K562 (cell line): ENCODE data around the gene NLRP6. TPM values are rescaled to one million over a fixed set of nuclear protein-coding genes. Genes with fewer than 3 reads are reported as not detected.
A peak's percentile ranks its signal among the peaks of the same experiment; 100 is the strongest.

ENCODE experiments used
- ATAC-seq: fragments of 200-7000 bp; cut with Tn5 transposase; 3 replicates; pipeline ENCODE4 v1.9.1; 2020; ENCODE audit warnings: moderate library complexity
- BruUV-seq: library from RNA; stranded (reverse); fragments of 400-500 nt; replicated peaks from 2 replicates; lab custom pipeline; 2021; lab: Mats Ljungman, UMichigan
- CTCF ChIA-PET: fragments of 300-600 bp; formaldehyde crosslinking; extraction: SDS; loops from one replicate; lab custom pipeline; 2021; ENCODE audit warnings: low intra/inter-chr PET ratio; lab: Yijun Ruan, JAX
- POLR2A ChIA-PET: fragments of 300-600, 350-650 bp; sonication (Branson Sonifier 250); formaldehyde crosslinking; extraction: SDS; loops from one replicate; lab custom pipeline; 2021; ENCODE audit warnings: antibody characterized with exemption, inconsistent platforms; lab: Yijun Ruan, JAX
- DNase-seq, 4 experiments: peaks; one replicate each; pipeline versions ENCODE4 v3.0.0 to v3.0.0-alpha.2; 2011 to 2018; ENCODE audit warnings: low spot score in 3 of 4, mixed read lengths in 3 of 4; ENCODE audit errors: extremely low read depth in 1 of 4
- FAIRE-seq: peaks from 2 replicates; lab custom pipeline; 2011; peaks lifted over from hg19 to GRCh38; lab: Jason Lieb, UNC
- H2AFZ ChIP-seq: 2 replicates; pipeline ENCODE4 v1.6.0; 2011; ENCODE audit warnings: low read depth, low read length, control low read depth, inconsistent platforms
- H3K27ac ChIP-seq: fragments of 200-600 bp; 3 replicates; pipeline ENCODE4 v1.8.0; 2011; ENCODE audit warnings: low read depth, mild to moderate bottlenecking, control low read depth, inconsistent platforms, low read length, moderate library complexity, mixed read lengths; ENCODE audit errors: extremely low read depth
- H3K27me3 ChIP-seq, 2 experiments: fragments of 300-600 bp in 1 of 2; 2 replicates in 1 of 2; 3 replicates in 1 of 2; pipeline versions ENCODE4 v1.6.0 to v1.8.0; 2011; ENCODE audit warnings: inconsistent platforms in 2 of 2, low read length in 2 of 2, mild to moderate bottlenecking in 1 of 2, mixed read lengths in 1 of 2, moderate library complexity in 1 of 2; ENCODE audit not compliant: control insufficient read depth in 2 of 2, insufficient read depth in 2 of 2
- H3K36me3 ChIP-seq: fragments of 300-600 bp; 3 replicates; pipeline ENCODE4 v1.8.0; 2011; ENCODE audit warnings: mild to moderate bottlenecking, low read length, inconsistent platforms; ENCODE audit not compliant: control insufficient read depth, insufficient read depth
- H3K4me1 ChIP-seq, 2 experiments: fragments of 200-600 bp in 1 of 2; replicated peaks in 1 of 2; 2 replicates in 1 of 2; 3 replicates in 1 of 2; pipeline versions ENCODE4 v1.5.1 to v1.8.0; 2011; ENCODE audit warnings: inconsistent platforms in 2 of 2, low read length in 2 of 2, mild to moderate bottlenecking in 1 of 2, mixed read lengths in 1 of 2, moderate library complexity in 1 of 2; ENCODE audit not compliant: control insufficient read depth in 2 of 2, insufficient read depth in 2 of 2
- H3K4me2 ChIP-seq: 2 replicates; pipeline ENCODE4 v1.6.1; 2011; ENCODE audit warnings: low read length, control low read depth, inconsistent platforms, mixed read lengths; ENCODE audit not compliant: insufficient read depth
- H3K4me3 ChIP-seq: fragments of 200-600 bp; sonication (generic), shearing (Covaris generic); 2 replicates; pipeline ENCODE4 v1.5.1; 2016; ENCODE audit warnings: control low read depth, inconsistent platforms
- H3K79me2 ChIP-seq: fragments of 200-600 bp; 3 replicates; pipeline ENCODE4 v1.8.0; 2011; ENCODE audit warnings: low read length, inconsistent platforms; ENCODE audit not compliant: control insufficient read depth, insufficient read depth
- H3K9ac ChIP-seq, 2 experiments: 2 replicates each; pipeline versions ENCODE4 v1.6.0 to v1.6.1; 2011; ENCODE audit warnings: low read depth in 2 of 2, low read length in 2 of 2, control low read depth in 1 of 2, inconsistent platforms in 1 of 2, mild to moderate bottlenecking in 1 of 2, mixed read lengths in 1 of 2; ENCODE audit not compliant: insufficient read depth in 1 of 2
- H3K9me1 ChIP-seq: one replicate; pipeline ENCODE4 v1.6.0; 2011; ENCODE audit warnings: inconsistent platforms, mild to moderate bottlenecking, low read length, moderate library complexity; ENCODE audit not compliant: control insufficient read depth, insufficient read depth
- H3K9me3 ChIP-seq: replicated peaks from 2 replicates; pipeline ENCODE4 v1.5.1; 2011; ENCODE audit warnings: low read depth, low read length, inconsistent platforms; ENCODE audit not compliant: control insufficient read depth, insufficient read depth
- H4K20me1 ChIP-seq: replicated peaks from 2 replicates; pipeline ENCODE4 v1.6.1; 2011; ENCODE audit warnings: low read length, inconsistent platforms, mixed read lengths; ENCODE audit not compliant: control insufficient read depth, insufficient read depth
- DNMT1 ChIP-seq: fragments of 450-650 bp; IDR thresholded peaks from 2 replicates; pipeline ENCODE4 v1.6.1; 2016; ENCODE audit warnings: antibody characterized with exemption, mild to moderate bottlenecking
- PHF20 ChIP-seq: fragments of 450-650 bp; IDR thresholded peaks from 2 replicates; pipeline ENCODE4 v1.6.1; 2018; ENCODE audit not compliant: partially characterized antibody
- SIRT6 ChIP-seq: IDR thresholded peaks from one replicate; pipeline ENCODE4 v1.6.1; 2012; ENCODE audit warnings: low read depth, mild to moderate bottlenecking, control low read depth, inconsistent platforms, low read length, moderate library complexity
- SIX5 ChIP-seq, 2 experiments: IDR thresholded peaks; 2 replicates each; pipeline ENCODE4 v1.6.1; 2011; ENCODE audit warnings: low read length in 2 of 2, borderline replicate concordance in 1 of 2, low read depth in 1 of 2, mild to moderate bottlenecking in 1 of 2, moderate library complexity in 1 of 2; ENCODE audit not compliant: insufficient read depth in 1 of 2
- TGIF2 ChIP-seq: sonication (generic); formaldehyde crosslinking; IDR thresholded peaks from 2 replicates; pipeline ENCODE4 v1.8.1; 2022; ENCODE audit warnings: mild to moderate bottlenecking, missing genetic modification reagents, moderate library complexity
- ZNF76 ChIP-seq: fragments of 250-450 bp; sonication (Bioruptor Pico); IDR thresholded peaks from 2 replicates; pipeline ENCODE4 v1.4.0; 2020; ENCODE audit warnings: mild to moderate bottlenecking, moderate library complexity, borderline replicate concordance
- ZNF785 ChIP-seq: fragments of 250-450 bp; sonication (Bioruptor Pico); IDR thresholded peaks from 2 replicates; pipeline ENCODE4 v1.4.0; 2020; ENCODE audit warnings: mild to moderate bottlenecking
- WGBS: fragments of 100-300 bp; shearing (Covaris generic); methylation state at CpG from one replicate; pipeline ENCODE4 v1.1.6; 2016; ENCODE audit warnings: low coverage, mixed read lengths; ENCODE audit not compliant: insufficient coverage; ENCODE audit errors: missing lambda C conversion rate; 5-methylcytosine and 5-hydroxymethylcytosine counted together
- in situ Hi-C: fragments of 300-500 bp; cut with MboI; formaldehyde crosslinking; loops from 4 replicates; pipeline ENCODE4 v1.15.0; 2018; ENCODE audit warnings: inconsistent platforms, mixed read lengths
- intact Hi-C: fragments of 100-400 bp; cut with micrococcal nuclease; formaldehyde crosslinking; loops from 2 replicates; pipeline ENCODE4 v1.14.2; 2022
- polyA plus RNA-seq, 8 experiments: library from polyadenylated mRNA; depleted of rRNA in 4 of 8; stranded (reverse) in 5 of 8; unstranded in 3 of 8; fragments of >200 nt; fragmentation: Nextera tagmentation in 2 of 8; fragmentation: Illumina TruSeq in 1 of 8; extraction: Ambion mirVana in 2 of 8; extraction: Trizol in 1 of 8; gene quantifications; 2 replicates each; pipeline versions ENCODE4 v1.2.1 to v1.2.3, GENCODE V29; 2011 to 2014; ENCODE audit warnings: inconsistent platforms in 1 of 8, missing spikeins in 1 of 8
- total RNA-seq, 7 experiments: library from RNA; depleted of rRNA in 6 of 7; stranded (reverse); fragments of >200 nt in 6 of 7; fragmentation: Illumina TruSeq in 2 of 7; extraction: Trizol in 2 of 7; gene quantifications; 2 replicates each; pipeline versions ENCODE4 v1.2.1 to v1.2.3, GENCODE V29; 2011 to 2021; ENCODE audit warnings: low replicate concordance in 1 of 7
- TF ChIP-seq, protein P1 (sequence below): sonication (generic); formaldehyde crosslinking; IDR thresholded peaks from 2 replicates; pipeline ENCODE4 v1.8.0; 2022; ENCODE audit warnings: missing genetic modification reagents, mild to moderate bottlenecking, moderate library complexity, borderline replicate concordance
- TF ChIP-seq, protein P2 (sequence below): sonication (generic); formaldehyde crosslinking; IDR thresholded peaks from 2 replicates; pipeline ENCODE4 v1.8.0; 2022; ENCODE audit warnings: mild to moderate bottlenecking, missing genetic modification reagents, borderline replicate concordance
- TF ChIP-seq, protein P3 (sequence below): sonication (generic); IDR thresholded peaks from 2 replicates; pipeline ENCODE4 v1.6.1; 2016
- TF ChIP-seq, protein P4 (sequence below), 2 experiments: IDR thresholded peaks in 1 of 2; conservative IDR thresholded peaks in 1 of 2; 2 replicates each; pipeline ENCODE4 v1.6.1; 2016; ENCODE audit warnings: low read depth in 2 of 2, mild to moderate bottlenecking in 1 of 2, missing compliant biosample characterization in 1 of 2, missing genetic modification characterization in 1 of 2, moderate library complexity in 1 of 2

The NLRP6 gene
- total and polyA plus RNA-seq, 9 of the 15 experiments (the other 6 are each of a cell fraction or from before 2014, with no cell fraction given), result 0.03 to 0.18 (median 0.15) TPM; not detected in 5

DNA sequence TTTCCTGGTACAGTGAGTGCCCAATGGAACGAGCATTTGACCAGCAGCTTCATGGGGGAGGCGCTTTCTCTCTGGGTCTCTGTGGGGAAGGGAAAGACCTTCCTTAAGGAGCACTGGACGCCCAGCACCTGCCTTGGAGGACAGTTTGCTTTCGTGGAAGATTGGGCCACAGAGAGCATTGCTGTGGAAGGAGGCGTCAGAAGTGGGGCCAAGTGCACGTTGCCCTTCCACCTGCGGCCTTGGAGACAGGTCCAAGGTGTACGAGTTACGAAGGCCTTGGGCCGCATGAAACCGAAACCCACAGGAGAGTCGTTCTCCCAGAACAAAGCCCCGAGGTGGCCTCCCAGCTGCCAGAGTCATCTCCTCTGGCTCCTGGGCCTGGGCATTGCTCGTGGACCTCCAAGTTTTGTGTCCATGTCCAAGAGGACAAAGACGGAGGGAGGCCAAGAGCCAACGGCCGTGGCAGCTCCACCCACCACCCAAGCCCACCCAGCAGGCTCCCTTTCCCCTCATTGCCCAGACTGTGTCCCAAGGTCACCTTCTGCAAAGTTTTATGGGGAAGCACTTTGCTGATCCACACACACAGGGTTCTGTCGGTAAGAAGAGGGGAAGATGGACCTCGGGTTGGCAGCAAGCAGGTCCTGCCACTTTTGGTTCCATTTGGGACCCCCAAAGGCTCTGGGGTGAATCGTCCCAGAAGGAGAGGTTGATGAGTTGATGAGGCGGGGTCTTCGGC, 5.8 kb upstream of the NLRP6 start:
- intact Hi-C loops, result no loop called here

More for the DNA sequence above, 5.8 kb upstream of the NLRP6 start:
- peaks cover 19 to 34% of the 10 kb centered on the region in 2 experiments; a peak in 4 of 5 replicates for H3K4me1 ChIP-seq
- TF ChIP-seq, protein P1, sequence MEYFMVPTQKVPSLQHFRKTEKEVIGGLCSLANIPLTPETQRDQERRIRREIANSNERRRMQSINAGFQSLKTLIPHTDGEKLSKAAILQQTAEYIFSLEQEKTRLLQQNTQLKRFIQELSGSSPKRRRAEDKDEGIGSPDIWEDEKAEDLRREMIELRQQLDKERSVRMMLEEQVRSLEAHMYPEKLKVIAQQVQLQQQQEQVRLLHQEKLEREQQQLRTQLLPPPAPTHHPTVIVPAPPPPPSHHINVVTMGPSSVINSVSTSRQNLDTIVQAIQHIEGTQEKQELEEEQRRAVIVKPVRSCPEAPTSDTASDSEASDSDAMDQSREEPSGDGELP (CRISPR knock-in tag), result no peak
- TF ChIP-seq PHF20 (no peak), TGIF2 (no peak), DNMT1 (no peak), SIRT6 (no peak), ZNF76 (CRISPR knock-in tag) (no peak), SIX5 (IDR thresholded peaks at IDR 0.05; ENCODE audit: borderline replicate concordance in 1 of 2, insufficient read depth in 1 of 2, low read depth in 1 of 2, low read length in 2 of 2) (no peak), ZNF785 (CRISPR knock-in tag) (no peak)
- TF ChIP-seq, protein P2, sequence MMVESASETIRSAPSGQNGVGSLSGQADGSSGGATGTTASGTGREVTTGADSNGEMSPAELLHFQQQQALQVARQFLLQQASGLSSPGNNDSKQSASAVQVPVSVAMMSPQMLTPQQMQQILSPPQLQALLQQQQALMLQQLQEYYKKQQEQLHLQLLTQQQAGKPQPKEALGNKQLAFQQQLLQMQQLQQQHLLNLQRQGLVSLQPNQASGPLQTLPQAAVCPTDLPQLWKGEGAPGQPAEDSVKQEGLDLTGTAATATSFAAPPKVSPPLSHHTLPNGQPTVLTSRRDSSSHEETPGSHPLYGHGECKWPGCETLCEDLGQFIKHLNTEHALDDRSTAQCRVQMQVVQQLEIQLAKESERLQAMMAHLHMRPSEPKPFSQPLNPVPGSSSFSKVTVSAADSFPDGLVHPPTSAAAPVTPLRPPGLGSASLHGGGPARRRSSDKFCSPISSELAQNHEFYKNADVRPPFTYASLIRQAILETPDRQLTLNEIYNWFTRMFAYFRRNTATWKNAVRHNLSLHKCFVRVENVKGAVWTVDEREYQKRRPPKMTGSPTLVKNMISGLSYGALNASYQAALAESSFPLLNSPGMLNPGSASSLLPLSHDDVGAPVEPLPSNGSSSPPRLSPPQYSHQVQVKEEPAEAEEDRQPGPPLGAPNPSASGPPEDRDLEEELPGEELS (CRISPR knock-in tag), result no peak
- TF ChIP-seq, protein P3, sequence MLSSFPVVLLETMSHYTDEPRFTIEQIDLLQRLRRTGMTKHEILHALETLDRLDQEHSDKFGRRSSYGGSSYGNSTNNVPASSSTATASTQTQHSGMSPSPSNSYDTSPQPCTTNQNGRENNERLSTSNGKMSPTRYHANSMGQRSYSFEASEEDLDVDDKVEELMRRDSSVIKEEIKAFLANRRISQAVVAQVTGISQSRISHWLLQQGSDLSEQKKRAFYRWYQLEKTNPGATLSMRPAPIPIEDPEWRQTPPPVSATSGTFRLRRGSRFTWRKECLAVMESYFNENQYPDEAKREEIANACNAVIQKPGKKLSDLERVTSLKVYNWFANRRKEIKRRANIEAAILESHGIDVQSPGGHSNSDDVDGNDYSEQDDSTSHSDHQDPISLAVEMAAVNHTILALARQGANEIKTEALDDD, result no peak
- TF ChIP-seq, protein P4, sequence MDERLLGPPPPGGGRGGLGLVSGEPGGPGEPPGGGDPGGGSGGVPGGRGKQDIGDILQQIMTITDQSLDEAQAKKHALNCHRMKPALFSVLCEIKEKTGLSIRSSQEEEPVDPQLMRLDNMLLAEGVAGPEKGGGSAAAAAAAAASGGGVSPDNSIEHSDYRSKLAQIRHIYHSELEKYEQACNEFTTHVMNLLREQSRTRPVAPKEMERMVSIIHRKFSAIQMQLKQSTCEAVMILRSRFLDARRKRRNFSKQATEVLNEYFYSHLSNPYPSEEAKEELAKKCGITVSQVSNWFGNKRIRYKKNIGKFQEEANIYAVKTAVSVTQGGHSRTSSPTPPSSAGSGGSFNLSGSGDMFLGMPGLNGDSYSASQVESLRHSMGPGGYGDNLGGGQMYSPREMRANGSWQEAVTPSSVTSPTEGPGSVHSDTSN (CRISPR knock-in tag; IDR thresholded peaks at IDR 0.05; ENCODE audit: low read depth), result no peak
- TF ChIP-seq, protein P4 (tag; conservative IDR thresholded peaks at IDR 0.05; ENCODE audit: low read depth), result no peak
- H3K36me3 ChIP-seq, result no peaks in the 10 kb centered on the region
- H3K27ac ChIP-seq, result no peak overlapping the region
- peak overlapping the region in 1 of 2 experiments; percentile 47; a peak in 2 of 4 replicates for H3K9ac ChIP-seq
- H3K9me1 ChIP-seq, result no peaks in the 10 kb centered on the region
- no peak overlapping the region for H2AFZ ChIP-seq
- FAIRE-seq (no peak), DNase-seq (no peak), ATAC-seq (no peak)
- ChIA-PET POLR2A (interaction anchor here (0.8 to 1.3 kb wide), 5 partner anchors 8 to 11 kb away, joined by 3 to 5 read pairs (median 3); no protein-coding TSS in a partner anchor), CTCF (no interaction called here)
- no peaks in the 10 kb centered on the region for H3K27me3 ChIP-seq
- H3K4me2 ChIP-seq, result no peak overlapping the region
- H4K20me1 ChIP-seq, result no peaks in the 10 kb centered on the region
- H3K9me3 ChIP-seq, result peaks cover 12% of the 10 kb centered on the region
- in situ Hi-C loops, result no loop called here
- 58% methylated on average over 16 of the region's 22 CpGs for WGBS
- BruUV-seq, result no TSS peak
- H3K4me3 ChIP-seq, result no peak overlapping the region
- peaks cover 10% of the 10 kb centered on the region; the same call in 1 of the 3 replicates for H3K79me2 ChIP-seq
